AG04449 (cell line): Measurements from ENCODE around the gene CTNS.

Experiments
- CTCF ChIA-PET: fragments of 350-600 bp; formaldehyde crosslinking; extraction: SDS; loops from one replicate; lab custom pipeline; 2021; ENCODE audit warnings: antibody characterized with exemption; lab: Yijun Ruan, JAX
- POLR2A ChIA-PET: fragments of 400-600, 350-600 bp; formaldehyde crosslinking; extraction: SDS; loops from one replicate; lab custom pipeline; 2020; ENCODE audit warnings: antibody characterized with exemption, inconsistent platforms; lab: Yijun Ruan, JAX
- DNase-seq: peaks from one replicate; pipeline ENCODE4 v3.0.0-alpha.2; 2010; ENCODE audit warnings: low read depth, low spot score
- H3K4me3 ChIP-seq: 2 replicates; pipeline ENCODE4 v1.5.1; 2011; ENCODE audit warnings: low read depth, mild to moderate bottlenecking, control low read depth, low read length
- TF ChIP-seq, protein P1 (sequence below): IDR thresholded peaks from one replicate; pipeline ENCODE4 v1.5.1; 2011; ENCODE audit warnings: mild to moderate bottlenecking, moderate library complexity, low read length, control low read depth, inconsistent platforms; ENCODE audit not compliant: insufficient read depth; ENCODE audit errors: missing control alignments

CTNS gene

DNA sequence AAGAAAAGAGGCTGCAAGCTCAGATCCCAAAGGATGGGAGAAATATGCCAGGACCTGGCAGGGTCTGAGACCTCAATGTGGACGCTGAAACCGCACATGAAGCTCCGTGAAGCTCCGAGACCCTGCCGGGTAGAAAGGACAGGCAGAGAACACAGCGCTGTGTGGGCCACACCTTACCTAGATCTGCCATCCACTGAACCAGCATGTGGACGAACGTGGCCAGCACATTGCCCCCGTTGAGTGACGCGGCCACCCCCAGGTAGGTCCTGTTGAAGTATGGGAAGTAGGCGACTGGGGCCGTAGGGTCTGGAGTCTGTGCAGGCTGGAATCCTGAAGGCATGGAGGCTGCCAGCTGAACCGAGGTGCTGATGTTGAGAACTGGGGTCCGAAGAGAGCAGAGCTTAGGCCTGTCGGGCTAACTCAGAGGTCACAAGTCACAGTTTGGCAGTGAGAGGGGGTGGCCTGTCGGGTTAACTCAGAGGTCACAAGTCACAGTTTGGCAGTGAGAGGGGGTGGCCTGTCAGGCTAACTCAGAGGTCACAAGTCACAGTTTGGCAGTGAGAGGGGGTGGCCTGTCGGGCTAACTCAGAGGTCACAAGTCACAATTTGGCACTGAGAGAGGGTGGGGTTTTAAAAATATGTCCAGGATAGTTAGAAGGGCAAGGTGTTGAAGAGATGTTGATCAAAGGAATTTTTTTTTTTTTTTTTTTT lies 21.2 kb upstream of the CTNS start:
- ChIA-PET POLR2A (no interaction called here), CTCF (no interaction called here)
- no peak overlapping the region for H3K4me3 ChIP-seq
- DNase-seq: no peak
- TF ChIP-seq, protein P1, sequence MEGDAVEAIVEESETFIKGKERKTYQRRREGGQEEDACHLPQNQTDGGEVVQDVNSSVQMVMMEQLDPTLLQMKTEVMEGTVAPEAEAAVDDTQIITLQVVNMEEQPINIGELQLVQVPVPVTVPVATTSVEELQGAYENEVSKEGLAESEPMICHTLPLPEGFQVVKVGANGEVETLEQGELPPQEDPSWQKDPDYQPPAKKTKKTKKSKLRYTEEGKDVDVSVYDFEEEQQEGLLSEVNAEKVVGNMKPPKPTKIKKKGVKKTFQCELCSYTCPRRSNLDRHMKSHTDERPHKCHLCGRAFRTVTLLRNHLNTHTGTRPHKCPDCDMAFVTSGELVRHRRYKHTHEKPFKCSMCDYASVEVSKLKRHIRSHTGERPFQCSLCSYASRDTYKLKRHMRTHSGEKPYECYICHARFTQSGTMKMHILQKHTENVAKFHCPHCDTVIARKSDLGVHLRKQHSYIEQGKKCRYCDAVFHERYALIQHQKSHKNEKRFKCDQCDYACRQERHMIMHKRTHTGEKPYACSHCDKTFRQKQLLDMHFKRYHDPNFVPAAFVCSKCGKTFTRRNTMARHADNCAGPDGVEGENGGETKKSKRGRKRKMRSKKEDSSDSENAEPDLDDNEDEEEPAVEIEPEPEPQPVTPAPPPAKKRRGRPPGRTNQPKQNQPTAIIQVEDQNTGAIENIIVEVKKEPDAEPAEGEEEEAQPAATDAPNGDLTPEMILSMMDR: no peak

DNA sequence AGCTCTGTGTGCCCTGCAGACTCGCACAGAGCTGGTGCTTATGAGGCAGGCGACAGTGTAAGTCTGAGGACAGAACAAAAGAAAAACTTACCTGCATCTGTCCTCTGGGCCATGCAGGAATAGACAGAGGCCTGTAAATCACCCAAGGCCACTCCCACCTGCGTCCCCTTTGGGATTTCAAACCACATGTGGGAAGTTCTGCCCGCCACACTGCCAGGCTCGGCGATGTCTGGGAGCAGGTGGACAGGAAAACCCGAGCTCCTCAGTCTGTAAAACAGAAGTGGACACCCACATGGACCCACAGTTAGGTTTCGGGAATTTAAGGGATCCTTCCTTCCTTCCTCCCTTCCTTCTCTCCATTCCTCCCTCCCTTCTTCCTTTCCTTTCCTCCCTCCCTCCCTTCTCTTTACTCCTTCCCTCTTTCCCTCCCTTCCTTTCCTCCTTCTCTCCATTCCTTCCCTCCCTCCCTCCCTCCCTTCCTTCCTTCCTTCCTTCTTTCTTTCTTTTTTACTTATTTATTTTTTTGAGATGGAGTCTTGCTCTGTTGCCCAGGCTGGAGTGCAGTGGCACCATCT lies 15.3 kb upstream of the CTNS start:
- no peak for DNase-seq
- TF ChIP-seq, protein P1: no peak
- no peak overlapping the region for H3K4me3 ChIP-seq
- POLR2A ChIA-PET: no interaction called here
- CTCF ChIA-PET: no interaction called here

DNA sequence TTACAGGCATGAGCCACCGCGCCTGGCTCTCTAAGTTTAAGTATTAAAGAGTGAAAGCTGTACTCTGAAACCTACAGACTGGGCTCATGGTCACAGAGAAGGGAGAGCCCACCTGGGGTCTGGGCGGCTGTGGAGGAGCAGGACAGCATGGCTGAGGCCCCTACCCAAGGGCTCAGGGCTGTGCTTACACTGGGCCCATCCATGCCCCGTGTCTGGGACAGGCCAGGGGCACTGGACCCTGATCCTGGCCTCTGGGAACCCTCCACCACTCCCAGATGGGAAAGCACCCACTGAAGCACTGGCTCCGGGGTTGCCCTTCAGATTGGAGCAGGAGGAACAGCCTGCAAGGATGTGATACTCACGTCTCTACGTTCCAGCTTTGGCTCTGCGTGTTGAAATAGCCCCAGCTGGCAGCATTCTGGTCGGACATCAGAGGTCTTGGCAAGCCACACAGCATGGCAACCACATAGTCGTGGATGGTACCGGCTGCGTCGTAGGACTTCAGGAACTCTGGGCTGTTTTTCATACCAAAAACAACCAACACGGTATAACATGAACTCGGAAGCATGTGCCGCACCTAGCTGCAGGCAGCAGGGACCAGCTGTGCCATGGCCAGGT lies 13.5 kb upstream of the CTNS start:
- CTCF ChIA-PET: interaction anchor here (1.0 kb wide), 1 partner anchor 24 kb away, joined by 3 read pairs; no protein-coding TSS in a partner anchor
- DNase-seq: no peak
- POLR2A ChIA-PET: no interaction called here
- H3K4me3 ChIP-seq: no peak overlapping the region
- TF ChIP-seq, protein P1: no peak

DNA sequence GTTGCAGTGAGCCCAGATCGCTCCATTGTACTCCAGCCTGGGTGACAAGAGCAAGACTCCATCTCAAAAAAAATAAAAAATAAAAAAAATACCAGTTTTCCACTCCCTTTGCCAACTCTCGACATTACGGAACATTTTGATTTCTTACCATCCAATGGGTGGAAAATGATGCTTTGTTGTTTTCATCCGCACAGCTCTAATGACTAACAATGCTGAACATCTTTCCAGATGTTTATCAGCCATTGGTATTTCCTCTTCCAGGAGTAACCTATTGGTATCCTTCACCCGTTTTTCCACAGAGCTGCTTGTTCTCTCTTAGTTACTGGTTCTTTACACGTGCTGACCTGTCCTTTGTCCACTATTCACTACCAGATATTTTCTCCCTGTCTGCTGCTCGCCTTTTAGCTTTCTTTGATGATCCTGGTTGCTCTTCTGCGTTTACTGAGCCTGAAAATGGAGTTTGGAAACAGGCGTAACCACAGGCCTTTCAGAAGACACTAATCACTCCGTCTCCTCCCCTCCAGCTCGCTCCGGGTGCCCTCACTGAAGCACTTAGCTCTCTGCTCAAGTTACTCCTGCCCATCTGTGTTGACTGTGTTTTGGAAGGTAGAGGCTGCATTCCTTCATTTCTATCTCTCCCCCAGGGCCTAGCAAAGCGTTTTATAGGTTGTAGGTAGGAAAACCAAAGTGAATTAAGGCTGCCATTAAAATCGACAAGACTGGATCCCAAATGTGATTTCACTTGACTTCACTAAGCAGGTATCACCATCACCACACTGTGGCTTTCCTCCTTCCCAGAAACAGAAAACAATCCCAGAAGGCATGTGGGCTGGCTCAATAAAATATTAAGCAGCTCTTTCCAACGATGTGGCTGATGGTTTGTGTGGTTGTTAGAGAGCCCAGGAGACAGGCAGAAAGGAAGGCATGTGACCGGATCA lies 9.5 kb upstream of the CTNS start:
- no peak overlapping the region for H3K4me3 ChIP-seq
- no peak for DNase-seq
- TF ChIP-seq, protein P1: no peak
- ChIA-PET POLR2A (no interaction called here), CTCF (interaction anchor here (0.8 to 1.8 kb wide), 3 partner anchors 9 to 24 kb away, joined by 3 to 4 read pairs (median 4); no protein-coding TSS in a partner anchor)

DNA sequence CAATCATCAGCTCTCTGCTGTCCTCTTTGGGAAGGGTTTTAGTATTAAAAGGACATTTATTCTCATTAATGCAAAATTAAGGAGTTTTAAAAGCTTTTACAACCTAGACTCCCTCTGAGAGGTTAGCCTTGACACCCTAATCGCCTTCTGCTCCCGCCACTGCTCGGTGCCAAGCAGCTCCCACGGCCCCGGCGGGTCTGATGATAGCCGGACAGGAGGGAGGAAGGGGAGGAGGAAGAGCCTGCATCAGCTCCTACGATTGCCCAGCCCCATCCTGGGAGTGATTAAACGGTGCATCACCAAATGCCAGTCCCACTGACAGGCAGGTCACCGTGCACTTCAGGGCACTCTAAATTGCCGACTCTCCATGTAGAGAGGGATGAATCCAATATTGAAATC lies 8.8 kb upstream of the CTNS start:
- ChIA-PET CTCF (interaction anchor here (0.8 to 1.5 kb wide), 2 partner anchors 20 to 25 kb away, joined by 3 to 4 read pairs; no protein-coding TSS in a partner anchor), POLR2A (no interaction called here)
- H3K4me3 ChIP-seq: no peak overlapping the region
- TF ChIP-seq, protein P1: no peak
- DNase-seq: no peak

DNA sequence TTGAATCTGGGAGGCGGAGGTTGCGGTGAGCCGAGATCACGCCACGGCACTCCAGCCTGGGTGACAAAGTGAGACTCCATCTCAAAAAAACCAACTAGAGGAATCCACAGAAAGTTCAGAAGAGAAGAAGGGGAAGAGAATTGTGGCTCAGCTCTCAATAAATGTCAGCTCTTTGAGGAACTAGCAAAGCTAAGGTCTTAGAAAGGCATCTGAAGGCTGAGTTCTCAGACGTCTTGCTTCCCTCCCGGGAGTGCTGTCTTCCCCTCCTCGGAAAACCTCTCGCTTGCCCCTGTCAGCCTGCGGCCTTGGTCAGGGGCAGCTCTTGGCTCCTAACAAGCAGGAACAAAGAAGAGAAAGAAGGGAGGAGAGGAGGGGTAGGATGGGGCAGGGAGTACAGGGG lies 5.8 kb upstream of the CTNS start:
- TF ChIP-seq, protein P1: no peak
- H3K4me3 ChIP-seq: no peak overlapping the region
- POLR2A ChIA-PET: no interaction called here
- no peak for DNase-seq
- CTCF ChIA-PET: no interaction called here
